Neural cell (in vitro differentiated cells): ENCODE measurements around the gene INPP4B.

Source experiments
- EP300 ChIP-seq: fragments of 450-650 bp; conservative IDR thresholded peaks from 2 replicates; pipeline ENCODE4 v1.6.1; 2014; ENCODE audit warnings: antibody characterized with exemption, mild to moderate bottlenecking, moderate library complexity; ENCODE audit not compliant: poor library complexity, severe bottlenecking
- EZH2 ChIP-seq: fragments of 200-600, 300-800 bp; shearing (Covaris generic), sonication (generic); IDR thresholded peaks from 2 replicates; pipeline ENCODE4 v1.6.1; 2014; ENCODE audit warnings: antibody characterized with exemption, low read length, borderline replicate concordance, mild to moderate bottlenecking; ENCODE audit not compliant: insufficient read depth, poor library complexity, severe bottlenecking
- POLR2AphosphoS5 ChIP-seq: IDR thresholded peaks from 2 replicates; pipeline ENCODE4 v1.6.1; 2012
- RAD21 ChIP-seq: fragments of 450-650 bp; conservative IDR thresholded peaks from 2 replicates; pipeline ENCODE4 v1.6.1; 2014; ENCODE audit warnings: antibody characterized with exemption, mild to moderate bottlenecking, moderate library complexity
- SMC3 ChIP-seq: fragments of 450-650 bp; conservative IDR thresholded peaks from 2 replicates; pipeline ENCODE4 v1.6.1; 2014; ENCODE audit warnings: antibody characterized with exemption, mild to moderate bottlenecking, moderate library complexity; ENCODE audit not compliant: poor library complexity
- TF ChIP-seq, protein P1 (sequence below): fragments of 450-650 bp; IDR thresholded peaks from 2 replicates; pipeline ENCODE4 v1.5.1; 2014; ENCODE audit warnings: antibody characterized with exemption, mild to moderate bottlenecking, moderate library complexity; ENCODE audit not compliant: poor library complexity, severe bottlenecking

- TF ChIP-seq, protein P1, sequence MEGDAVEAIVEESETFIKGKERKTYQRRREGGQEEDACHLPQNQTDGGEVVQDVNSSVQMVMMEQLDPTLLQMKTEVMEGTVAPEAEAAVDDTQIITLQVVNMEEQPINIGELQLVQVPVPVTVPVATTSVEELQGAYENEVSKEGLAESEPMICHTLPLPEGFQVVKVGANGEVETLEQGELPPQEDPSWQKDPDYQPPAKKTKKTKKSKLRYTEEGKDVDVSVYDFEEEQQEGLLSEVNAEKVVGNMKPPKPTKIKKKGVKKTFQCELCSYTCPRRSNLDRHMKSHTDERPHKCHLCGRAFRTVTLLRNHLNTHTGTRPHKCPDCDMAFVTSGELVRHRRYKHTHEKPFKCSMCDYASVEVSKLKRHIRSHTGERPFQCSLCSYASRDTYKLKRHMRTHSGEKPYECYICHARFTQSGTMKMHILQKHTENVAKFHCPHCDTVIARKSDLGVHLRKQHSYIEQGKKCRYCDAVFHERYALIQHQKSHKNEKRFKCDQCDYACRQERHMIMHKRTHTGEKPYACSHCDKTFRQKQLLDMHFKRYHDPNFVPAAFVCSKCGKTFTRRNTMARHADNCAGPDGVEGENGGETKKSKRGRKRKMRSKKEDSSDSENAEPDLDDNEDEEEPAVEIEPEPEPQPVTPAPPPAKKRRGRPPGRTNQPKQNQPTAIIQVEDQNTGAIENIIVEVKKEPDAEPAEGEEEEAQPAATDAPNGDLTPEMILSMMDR: no peak
- TF ChIP-seq EZH2 (no peak), RAD21 (no peak), POLR2AphosphoS5 (peak; percentile 45), SMC3 (no peak), EP300 (peak; percentile 47)
Observed at GRCh38 chr4:142041788-142042187, 804.3 kb downstream of the INPP4B start.
